Stimulated activated CD4-positive, alpha-beta T cell treated with anti-CD3 and anti-CD28 coated beads, Interleukin-12 subunit alpha, Interleukin-12 subunit beta, amount 100 ng/mL, for 24 hours (primary cell): ENCODE results near the gene GPI.
"Not testable (repeated sequence)": the region's sequence is repeated elsewhere in the genome, so short reads cannot be mapped to it uniquely, and the experiment has no call there.

Source experiments
- DNase-seq, 2 experiments: peaks; one replicate each; pipeline ENCODE4 v3.0.0-alpha.2; 2020; ENCODE audit warnings: low read depth in 2 of 2

The GPI gene

DNA sequence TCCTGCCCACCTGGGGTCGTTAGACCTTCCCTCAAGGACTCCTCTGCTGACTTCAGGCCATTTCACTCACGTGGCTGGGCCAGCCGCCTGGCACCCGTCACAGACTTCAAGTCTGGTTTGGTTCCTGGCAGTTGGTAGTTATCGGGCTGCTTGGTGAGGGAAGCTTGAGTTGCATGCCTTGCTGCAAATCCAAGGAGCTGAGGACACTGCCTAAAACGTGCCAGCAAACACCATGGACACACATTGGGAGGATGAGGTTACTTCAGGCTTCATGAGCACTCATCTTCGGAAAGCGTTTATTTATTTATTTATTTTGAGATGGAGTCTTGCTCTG, 2.6 kb downstream of the GPI start:
- DNase-seq, result no peak

DNA sequence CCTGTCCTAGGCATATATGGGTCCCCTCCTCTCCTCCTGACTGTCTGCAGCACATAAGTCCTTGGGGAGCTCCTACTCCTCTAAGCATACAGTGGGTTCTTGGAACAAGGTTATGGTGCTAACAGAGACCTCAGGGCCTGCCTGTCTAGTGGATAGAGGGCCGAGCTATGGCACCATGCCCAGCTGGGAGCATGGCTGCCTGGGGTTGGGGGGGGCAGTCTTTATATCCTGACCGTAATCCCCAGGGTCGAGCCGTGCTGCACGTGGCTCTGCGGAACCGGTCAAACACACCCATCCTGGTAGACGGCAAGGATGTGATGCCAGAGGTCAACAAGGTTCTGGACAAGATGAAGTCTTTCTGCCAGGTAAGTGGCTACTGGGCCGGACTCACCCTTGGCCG, 3.3 kb downstream of the GPI start:
- DNase-seq, result no peak

DNA sequence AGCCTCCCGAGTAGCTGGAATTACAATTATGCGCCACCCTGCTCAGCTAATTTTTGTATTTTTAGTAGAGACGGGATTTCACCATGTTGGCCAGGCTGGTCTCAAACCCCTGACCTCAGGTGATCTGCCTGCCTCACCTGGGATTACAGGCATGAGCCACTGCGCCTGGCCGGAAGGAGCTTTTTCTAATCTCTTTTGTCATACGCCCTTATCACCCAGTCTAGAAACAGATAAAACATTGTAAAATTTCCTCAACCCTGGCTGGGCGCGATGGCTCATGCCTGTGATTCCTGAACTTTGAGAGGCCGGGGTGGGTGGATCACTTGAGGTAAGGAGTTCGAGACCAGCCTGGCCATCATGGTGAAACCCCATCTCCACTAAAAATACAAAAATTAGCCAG, 4.2 kb downstream of the GPI start:
- not testable (repeated sequence) for DNase-seq

DNA sequence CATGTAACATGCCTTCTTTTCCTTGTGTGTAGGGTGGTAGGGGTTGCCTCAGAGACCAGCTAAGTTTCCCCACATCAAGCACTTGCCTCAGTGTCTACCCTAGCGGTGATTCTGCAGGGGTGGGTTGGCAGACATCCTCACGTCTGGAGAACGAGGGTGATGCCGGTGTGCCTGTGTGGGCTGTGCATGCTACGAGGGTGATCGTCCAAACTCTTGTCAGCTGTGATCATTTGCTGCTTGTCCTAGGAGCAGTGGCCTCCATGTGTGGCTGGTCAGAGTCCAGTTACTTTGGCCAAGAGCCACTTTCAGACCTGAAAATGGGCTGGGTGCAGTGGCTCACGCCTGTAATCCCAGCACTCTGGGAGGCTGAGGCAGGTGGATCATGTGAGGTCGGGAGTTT, 5.1 kb downstream of the GPI start:
- no peak for DNase-seq

- no peak for DNase-seq
Observed at GRCh38 chr19:34370983-34371382, 6.0 kb downstream of the GPI start.

GRCh38 chr19:34373601-34374288, 8.7 kb downstream of the GPI start:
- no peak for DNase-seq

DNA sequence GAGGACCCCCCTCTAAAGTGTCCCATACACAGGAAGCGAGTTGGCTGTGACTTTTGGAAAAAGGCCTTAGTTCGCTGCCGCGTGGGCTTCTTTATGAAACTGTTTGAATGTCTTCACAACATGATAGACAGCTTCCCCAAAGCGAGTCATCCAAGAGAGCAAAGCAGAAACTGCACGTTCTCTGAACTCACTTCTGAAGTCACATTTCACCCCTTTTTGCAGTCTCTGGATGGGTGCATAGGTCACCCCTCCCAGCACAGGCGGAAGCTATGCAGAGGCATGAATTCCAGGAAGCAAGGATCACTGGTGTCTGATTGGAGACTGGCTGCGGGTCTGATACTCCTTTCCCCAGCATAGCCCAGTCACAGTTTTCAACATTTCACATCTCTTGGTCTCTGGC, 10.6 kb downstream of the GPI start:
- no peak for DNase-seq

- no peak for DNase-seq
Observed at GRCh38 chr19:34380639-34381241, 15.7 kb downstream of the GPI start.

GRCh38 chr19:34381399-34382251, 16.6 kb downstream of the GPI start:
- no peak for DNase-seq

GRCh38 chr19:34382471-34382870, 17.5 kb downstream of the GPI start:
- DNase-seq, result no peak

DNA sequence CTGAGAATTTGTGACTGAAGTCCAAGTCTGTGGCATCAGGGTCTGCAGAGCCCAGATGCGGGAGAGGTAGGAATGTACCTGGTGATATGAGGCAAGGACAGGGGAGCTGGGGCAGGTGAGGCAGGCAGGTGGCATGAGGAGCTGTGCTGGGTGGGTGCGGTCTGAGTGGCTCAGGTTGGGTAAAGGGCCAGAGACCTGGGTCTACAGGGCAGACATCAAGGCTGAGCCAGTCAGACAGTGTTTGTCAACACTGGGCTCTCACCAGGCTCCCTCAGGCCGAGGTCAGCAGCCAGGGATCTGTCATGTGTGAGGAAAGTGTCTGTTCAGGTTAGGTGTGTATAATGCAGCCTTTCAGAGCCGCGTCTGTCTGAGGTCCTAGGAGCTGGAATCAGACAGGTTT, 18.6 kb downstream of the GPI start:
- no peak for DNase-seq

GRCh38 chr19:34386645-34387445, 21.8 kb downstream of the GPI start:
- no peak for DNase-seq

DNA sequence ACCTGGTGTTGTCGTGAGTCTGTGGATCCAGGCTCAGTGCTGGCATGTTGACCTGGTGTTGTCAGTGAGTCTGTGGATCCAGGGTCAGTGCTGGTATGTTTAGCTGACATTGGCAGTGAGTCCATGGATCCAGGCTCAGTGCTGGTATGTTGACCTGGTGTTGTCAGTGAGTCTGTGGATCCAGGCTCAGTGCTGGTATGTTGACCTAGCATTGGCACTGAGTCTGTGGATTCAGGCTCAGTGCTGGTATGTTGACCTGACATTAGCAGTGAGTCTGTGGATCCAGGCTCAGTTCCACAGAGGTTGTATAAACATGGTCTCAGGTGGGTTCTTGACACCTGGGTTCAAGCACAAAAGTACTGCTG, 22.4 kb downstream of the GPI start:
- no peak for DNase-seq

GRCh38 chr19:34388745-34389144, 23.7 kb downstream of the GPI start:
- not testable (repeated sequence) for DNase-seq

DNA sequence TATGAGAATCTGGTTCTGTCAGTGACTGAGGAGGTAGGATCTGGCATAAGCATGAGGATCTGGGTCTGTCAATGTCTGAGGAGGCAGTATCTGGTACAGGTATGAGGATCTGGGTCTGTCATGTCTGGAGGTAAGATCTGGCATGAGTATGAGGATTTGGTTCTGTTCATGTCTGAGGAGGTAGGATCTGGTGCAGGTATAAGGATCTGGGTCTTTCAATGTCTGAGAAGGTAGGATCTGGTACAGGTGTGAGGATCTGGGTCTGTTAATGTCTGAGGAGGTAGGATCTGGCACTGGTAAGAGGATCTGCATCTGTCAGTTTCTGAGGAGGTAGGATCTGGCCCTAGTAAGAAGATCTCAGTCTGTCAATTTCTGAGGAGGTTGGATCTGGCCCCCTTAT, 26.8 kb downstream of the GPI start:
- DNase-seq, result no peak

GRCh38 chr19:34393031-34393430, 28.0 kb downstream of the GPI start:
- DNase-seq, result no peak

GRCh38 chr19:34393629-34394028, 28.6 kb downstream of the GPI start:
- no peak for DNase-seq

DNA sequence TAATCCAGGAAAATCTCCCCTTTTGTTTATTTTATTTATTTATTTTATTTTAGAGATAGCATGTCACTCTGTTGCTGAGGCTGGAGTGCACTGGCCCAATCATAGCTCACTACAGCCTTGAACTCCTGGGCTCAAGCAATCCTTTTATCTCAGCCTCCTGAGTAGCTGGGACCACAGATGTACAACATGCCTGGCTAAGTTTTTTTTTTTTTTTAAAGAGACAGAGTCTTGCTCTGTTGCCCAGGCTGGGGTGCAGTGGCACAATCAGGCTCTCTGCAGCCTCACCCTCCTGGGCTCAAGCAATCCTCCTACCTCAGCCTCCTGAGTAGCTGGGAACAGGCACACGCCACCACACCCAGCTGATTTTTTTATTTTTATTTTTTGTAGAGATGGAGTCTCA, 32.9 kb downstream of the GPI start:
- no peak for DNase-seq

GRCh38 chr19:34399886-34400285, 34.9 kb downstream of the GPI start:
- no peak for DNase-seq

DNA sequence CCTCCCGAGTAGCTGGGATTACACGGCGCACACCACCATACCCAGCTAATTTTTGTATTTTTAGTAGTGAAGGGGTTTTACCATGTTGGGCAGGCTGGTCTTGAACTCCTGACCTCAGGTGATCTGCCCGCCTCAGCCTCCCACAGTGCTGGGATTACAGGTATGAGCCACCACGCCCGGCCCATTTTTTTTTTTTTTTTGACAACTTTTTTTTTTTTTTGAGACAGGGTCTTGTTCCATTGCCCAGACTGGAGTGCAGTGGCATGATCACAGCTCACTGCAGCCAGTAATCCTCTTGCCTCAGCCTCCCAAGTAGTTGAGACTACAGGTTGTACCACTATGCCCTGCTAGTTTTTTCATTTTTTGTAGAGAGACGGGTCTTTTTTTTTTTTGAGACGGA, 35.8 kb downstream of the GPI start:
- DNase-seq, result not testable (repeated sequence)

- DNase-seq, result no peak
Observed at GRCh38 chr19:34402074-34402600, 37.1 kb downstream of the GPI start.

DNA sequence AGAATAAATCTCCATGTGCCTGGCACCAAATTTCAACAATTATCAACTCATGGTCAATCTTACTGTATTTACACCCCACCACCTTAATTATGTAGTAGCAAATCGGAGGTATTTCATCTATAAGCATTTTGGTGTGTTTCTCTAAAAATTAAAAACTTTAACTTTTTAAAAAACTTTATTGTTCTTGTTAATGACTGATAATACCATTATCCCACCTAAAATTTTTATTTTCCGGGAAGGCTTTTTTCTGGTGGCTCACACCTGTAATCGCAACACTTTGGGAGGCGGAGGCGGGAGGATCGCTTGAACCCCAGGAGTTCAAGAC, 38.8 kb downstream of the GPI start:
- no peak for DNase-seq
